ENCODE data around the gene GANC. TPM values are rescaled to one million over a fixed set of nuclear protein-coding genes. Genes with fewer than 3 reads are reported as not detected.

The GANC gene
- total RNA-seq, 2 donors from 2014 or later, result 6.6 to 12.7 TPM

DNA sequence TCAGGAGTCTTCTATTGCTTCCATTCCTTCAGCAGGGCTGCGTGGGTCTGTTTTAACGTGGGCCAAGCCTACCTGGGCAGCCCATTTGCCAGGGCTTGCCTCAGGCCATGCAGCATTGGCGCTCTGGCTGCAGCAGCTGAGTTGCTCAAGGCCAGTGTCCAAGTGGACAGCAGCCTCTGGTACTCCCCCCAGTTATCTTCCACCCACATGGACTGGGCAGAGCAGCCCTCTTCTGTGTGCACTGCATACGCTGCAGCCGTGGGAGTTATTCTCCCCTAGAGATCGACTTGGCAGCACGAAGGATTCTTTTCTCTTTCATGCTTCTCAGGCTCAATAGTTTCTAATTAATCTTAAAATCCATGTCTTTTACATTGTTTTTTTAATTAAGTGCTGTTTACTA, 79.4 kb downstream of the GANC start:
- Histone ChIP-seq H3K36me3 (peaks cover 23% of the 10 kb centered on the region), H3K4me3 (no peak overlapping the region), H3K27me3 (no peaks in the 10 kb centered on the region), H3K4me1 (peaks cover 0 to 5% of the 10 kb centered on the region in 2 donors), H3K9me3 (no peaks in the 10 kb centered on the region), H3K27ac (no peak overlapping the region)
- DNase-seq (ENCODE audit: low spot score), result no peak
- TF ChIP-seq, protein P1, sequence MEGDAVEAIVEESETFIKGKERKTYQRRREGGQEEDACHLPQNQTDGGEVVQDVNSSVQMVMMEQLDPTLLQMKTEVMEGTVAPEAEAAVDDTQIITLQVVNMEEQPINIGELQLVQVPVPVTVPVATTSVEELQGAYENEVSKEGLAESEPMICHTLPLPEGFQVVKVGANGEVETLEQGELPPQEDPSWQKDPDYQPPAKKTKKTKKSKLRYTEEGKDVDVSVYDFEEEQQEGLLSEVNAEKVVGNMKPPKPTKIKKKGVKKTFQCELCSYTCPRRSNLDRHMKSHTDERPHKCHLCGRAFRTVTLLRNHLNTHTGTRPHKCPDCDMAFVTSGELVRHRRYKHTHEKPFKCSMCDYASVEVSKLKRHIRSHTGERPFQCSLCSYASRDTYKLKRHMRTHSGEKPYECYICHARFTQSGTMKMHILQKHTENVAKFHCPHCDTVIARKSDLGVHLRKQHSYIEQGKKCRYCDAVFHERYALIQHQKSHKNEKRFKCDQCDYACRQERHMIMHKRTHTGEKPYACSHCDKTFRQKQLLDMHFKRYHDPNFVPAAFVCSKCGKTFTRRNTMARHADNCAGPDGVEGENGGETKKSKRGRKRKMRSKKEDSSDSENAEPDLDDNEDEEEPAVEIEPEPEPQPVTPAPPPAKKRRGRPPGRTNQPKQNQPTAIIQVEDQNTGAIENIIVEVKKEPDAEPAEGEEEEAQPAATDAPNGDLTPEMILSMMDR (IDR thresholded peaks at IDR 0.05), result no peak

DNA sequence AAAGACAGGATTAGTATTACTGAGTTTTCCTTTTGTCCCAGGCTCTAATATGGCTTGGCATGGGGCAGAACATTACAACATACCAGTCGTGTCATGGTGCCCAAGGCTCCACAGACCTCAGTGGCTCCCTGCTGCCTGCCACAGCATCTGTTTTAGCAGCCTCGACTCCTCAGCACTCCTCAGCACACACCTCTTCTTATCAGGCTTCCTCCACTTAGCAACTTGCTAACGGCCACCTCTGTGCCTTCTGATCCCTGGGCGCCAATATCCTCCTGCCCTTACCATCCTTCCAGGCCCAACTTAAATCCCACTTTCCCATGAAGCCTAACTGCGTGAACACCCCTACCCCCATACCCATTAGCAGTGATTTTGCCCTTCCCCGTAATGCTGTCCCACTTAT, 80.1 kb downstream of the GANC start:
- no peaks in the 10 kb centered on the region for H3K9me3 ChIP-seq
- no peak for DNase-seq (ENCODE audit: low spot score)
- peaks cover 23% of the 10 kb centered on the region for H3K36me3 ChIP-seq
- TF ChIP-seq, protein P1 (IDR thresholded peaks at IDR 0.05), result no peak
- H3K27ac ChIP-seq, result no peak overlapping the region
- H3K27me3 ChIP-seq, result no peaks in the 10 kb centered on the region
- no peak overlapping the region for H3K4me3 ChIP-seq
- peaks cover 0 to 5% of the 10 kb centered on the region in 2 donors for H3K4me1 ChIP-seq

DNA sequence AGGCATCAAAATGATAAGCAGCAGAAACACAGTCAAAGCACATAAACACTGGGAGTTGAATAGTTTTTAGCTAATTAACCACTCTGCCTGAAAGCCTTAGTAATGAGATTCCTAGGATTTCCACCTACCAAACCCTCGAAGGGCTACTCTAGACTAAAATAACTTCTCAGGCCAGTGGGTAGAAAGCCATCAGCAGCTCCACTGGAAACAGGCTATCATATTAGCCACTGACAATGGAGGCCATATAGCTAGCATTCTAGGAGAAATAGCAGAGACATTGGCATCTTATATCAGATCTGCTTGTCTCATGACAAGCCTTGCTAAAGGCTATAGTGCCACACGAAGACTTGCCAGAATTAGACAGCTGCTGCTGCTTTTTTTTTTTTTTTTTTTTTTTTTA, 81.8 kb downstream of the GANC start:
- Histone ChIP-seq H3K27ac (no peak overlapping the region), H3K4me1 (peaks cover 0 to 5% of the 10 kb centered on the region in 2 donors), H3K9me3 (no peaks in the 10 kb centered on the region), H3K36me3 (peaks cover 16% of the 10 kb centered on the region), H3K27me3 (no peaks in the 10 kb centered on the region), H3K4me3 (no peak overlapping the region)
- TF ChIP-seq, protein P1 (IDR thresholded peaks at IDR 0.05), result no peak
- no peak for DNase-seq (ENCODE audit: low spot score)

DNA sequence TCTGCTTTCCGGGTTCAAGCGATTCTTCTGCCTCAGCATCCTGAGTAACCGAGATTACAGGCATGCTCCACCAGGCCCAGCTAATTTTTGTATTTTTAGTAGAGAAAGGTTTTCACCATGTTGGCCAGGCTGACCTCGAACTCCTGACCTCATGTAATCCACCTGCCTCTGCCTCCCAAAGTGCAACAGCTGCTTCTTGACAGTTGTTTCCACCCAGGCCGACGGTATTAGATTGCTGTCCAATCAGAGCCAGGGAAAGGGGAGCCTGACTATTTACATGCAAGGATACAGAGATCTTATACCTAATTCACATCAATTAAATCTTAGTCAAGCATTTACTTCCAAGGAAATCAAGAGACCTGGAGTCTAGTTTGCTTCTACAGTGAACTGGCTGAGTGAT, 82.3 kb downstream of the GANC start:
- Histone ChIP-seq H3K9me3 (no peaks in the 10 kb centered on the region), H3K27me3 (no peaks in the 10 kb centered on the region), H3K36me3 (peaks cover 16% of the 10 kb centered on the region), H3K27ac (no peak overlapping the region), H3K4me1 (peaks cover 0 to 5% of the 10 kb centered on the region in 2 donors), H3K4me3 (no peak overlapping the region)
- TF ChIP-seq, protein P1 (IDR thresholded peaks at IDR 0.05), result no peak
- DNase-seq (ENCODE audit: low spot score), result no peak

DNA sequence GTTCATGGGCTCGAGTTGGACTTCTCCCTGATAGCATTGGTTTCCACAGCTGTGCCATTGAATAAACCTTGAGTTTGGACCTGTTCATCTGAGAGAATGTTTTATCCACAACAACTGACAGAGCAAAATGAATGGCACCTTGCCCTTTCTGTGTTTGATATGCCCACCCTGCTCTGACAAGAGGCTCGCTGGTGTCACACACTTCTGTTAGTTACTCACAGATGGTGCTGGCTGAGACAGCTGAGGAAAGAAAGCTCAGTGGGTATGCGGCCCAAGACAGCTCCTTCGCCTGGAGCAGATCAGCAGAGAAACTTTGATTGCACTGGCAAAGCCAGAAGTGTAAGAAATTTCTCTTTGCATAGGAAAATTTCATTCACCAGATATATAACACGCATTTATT, 83.8 kb downstream of the GANC start:
- no peak overlapping the region for H3K27ac ChIP-seq
- H3K36me3 ChIP-seq, result peaks cover 15% of the 10 kb centered on the region
- TF ChIP-seq, protein P1 (IDR thresholded peaks at IDR 0.05), result no peak
- H3K4me1 ChIP-seq, result peaks cover 0 to 5% of the 10 kb centered on the region in 2 donors
- no peaks in the 10 kb centered on the region for H3K27me3 ChIP-seq
- no peak overlapping the region for H3K4me3 ChIP-seq
- no peak for DNase-seq (ENCODE audit: low spot score)
- H3K9me3 ChIP-seq, result no peaks in the 10 kb centered on the region

DNA sequence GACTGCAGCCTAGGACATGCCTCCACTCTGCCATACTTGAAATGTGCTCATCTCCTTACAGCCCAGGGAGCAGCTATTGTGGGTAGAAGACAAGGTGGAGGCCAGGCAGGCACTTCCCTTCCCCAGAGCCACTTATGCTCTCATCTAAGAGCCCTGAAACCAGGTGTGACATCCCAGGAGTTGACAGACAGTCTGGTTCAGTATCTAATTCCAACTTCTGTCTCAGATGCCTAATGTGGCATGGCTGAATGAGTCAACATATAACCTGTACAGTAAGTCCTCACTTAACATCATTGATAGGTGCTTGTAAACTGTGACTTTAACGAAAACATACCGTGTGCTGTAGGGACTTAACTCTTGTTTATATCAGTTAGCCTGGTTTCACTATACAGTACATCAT, 85.1 kb downstream of the GANC start:
- TF ChIP-seq, protein P1 (IDR thresholded peaks at IDR 0.05), result no peak
- no peak overlapping the region for H3K4me3 ChIP-seq
- H3K36me3 ChIP-seq, result peaks cover 5% of the 10 kb centered on the region
- H3K27ac ChIP-seq, result no peak overlapping the region
- DNase-seq (ENCODE audit: low spot score), result no peak
- no peaks in the 10 kb centered on the region for H3K4me1 ChIP-seq
- H3K27me3 ChIP-seq, result no peaks in the 10 kb centered on the region
- no peaks in the 10 kb centered on the region for H3K9me3 ChIP-seq

Measured in right atrium auricular region (tissue), 2 donors.